CD8-positive, alpha-beta memory T cell (primary cell): ENCODE data around the gene CDH18. TPM values are rescaled to one million over a fixed set of nuclear protein-coding genes. Genes with fewer than 3 reads are reported as not detected.

ENCODE experiments used
- CTCF ChIA-PET: fragments of 350-600 bp; sonication (Branson Sonifier 250); formaldehyde crosslinking; loops from one replicate; lab custom pipeline; 2021; ENCODE audit warnings: antibody characterized with exemption; lab: Charles Lee
- POLR2A ChIA-PET: fragments of 350-600 bp; sonication (Branson Sonifier 250); formaldehyde crosslinking; loops from one replicate; lab custom pipeline; 2021; ENCODE audit warnings: antibody characterized with exemption; lab: Charles Lee
- DNase-seq, 5 donors: peaks; one replicate each; pipeline versions ENCODE4 v3.0.0 to v3.0.0-alpha.2; 2020 to 2022; ENCODE audit warnings: mixed read lengths in 1 of 5
- H3K27ac ChIP-seq: one replicate; pipeline ENCODE4 v1.7.0; 2013; ENCODE audit warnings: low read depth, mild to moderate bottlenecking, low read length, moderate library complexity
- H3K27me3 ChIP-seq: 2 replicates; pipeline ENCODE4 v1.7.0; 2013; ENCODE audit warnings: low read length, mild to moderate bottlenecking; ENCODE audit not compliant: insufficient read depth, poor library complexity, severe bottlenecking
- H3K36me3 ChIP-seq: 2 replicates; pipeline ENCODE4 v1.7.0; 2013; ENCODE audit warnings: mild to moderate bottlenecking, low read length, moderate library complexity; ENCODE audit not compliant: insufficient read depth
- H3K4me1 ChIP-seq: 2 replicates; pipeline ENCODE4 v1.7.0; 2013; ENCODE audit warnings: mild to moderate bottlenecking, low read length, moderate library complexity; ENCODE audit not compliant: insufficient read depth
- H3K4me3 ChIP-seq: 2 replicates; pipeline ENCODE4 v1.7.0; 2013; ENCODE audit warnings: mild to moderate bottlenecking, low read length
- H3K9me3 ChIP-seq: 2 replicates; pipeline ENCODE4 v1.7.0; 2013; ENCODE audit warnings: mild to moderate bottlenecking, low read length
- H3K27ac Mint-ChIP-seq, 8 donors: one replicate each; pipeline ENCODE4 v1.8.0; 2020 to 2021; ENCODE audit warnings: mixed read lengths in 8 of 8, mild to moderate bottlenecking in 6 of 8, inconsistent platforms in 3 of 8, moderate library complexity in 3 of 8
- H3K27me3 Mint-ChIP-seq, 2 donors: one replicate each; pipeline ENCODE4 v1.8.0; 2020 to 2021; ENCODE audit warnings: mixed read lengths in 2 of 2, mild to moderate bottlenecking in 1 of 2, moderate library complexity in 1 of 2
- H3K36me3 Mint-ChIP-seq, 3 donors: one replicate each; pipeline ENCODE4 v1.8.0; 2020 to 2021; ENCODE audit warnings: mixed read lengths in 3 of 3, inconsistent platforms in 1 of 3, mild to moderate bottlenecking in 1 of 3
- H3K4me1 Mint-ChIP-seq, 3 donors: one replicate each; pipeline ENCODE4 v1.8.0; 2020 to 2021; ENCODE audit warnings: mixed read lengths in 3 of 3, inconsistent platforms in 1 of 3, mild to moderate bottlenecking in 1 of 3
- H3K4me3 Mint-ChIP-seq, 7 donors: one replicate each; pipeline ENCODE4 v1.8.0; 2020 to 2021; ENCODE audit warnings: mixed read lengths in 7 of 7, mild to moderate bottlenecking in 6 of 7, moderate library complexity in 4 of 7, inconsistent platforms in 2 of 7
- H3K9me3 Mint-ChIP-seq, 5 donors: one replicate each; pipeline ENCODE4 v1.8.0; 2020 to 2022; ENCODE audit warnings: mixed read lengths in 5 of 5, mild to moderate bottlenecking in 3 of 5, moderate library complexity in 2 of 5, inconsistent platforms in 1 of 5
- polyA plus RNA-seq: library from polyadenylated mRNA; unstranded; fragments of 300-500 nt; fragmentation: Illumina TruSeq; gene quantifications from one replicate; pipeline ENCODE4 v1.2.3, GENCODE V29; 2021
- total RNA-seq, 2 experiments: library from RNA; stranded (reverse); gene quantifications; one replicate each; pipeline ENCODE4 v1.2.3, GENCODE V29; 2021

The CDH18 gene
- total and polyA plus RNA-seq, 3 experiments from 2014 or later: not detected

GRCh38 chr5:19706776-19707175 is 281.2 kb downstream of the CDH18 start:
- CTCF ChIA-PET: no interaction called here
- POLR2A ChIA-PET: no interaction called here
- H3K36me3 ChIP-seq: no peaks in the 10 kb centered on the region
- no peak overlapping the region for H3K4me3 ChIP-seq
- H3K4me1 Mint-ChIP-seq: no peaks in the 10 kb centered on the region
- H3K9me3 Mint-ChIP-seq: peaks cover 3 to 18% (median 9%) of the 10 kb centered on the region in 5 donors
- H3K27me3 Mint-ChIP-seq: no peaks in the 10 kb centered on the region
- no peak overlapping the region for H3K27ac Mint-ChIP-seq
- DNase-seq: no peak
- no peak overlapping the region for H3K27ac ChIP-seq
- H3K4me3 Mint-ChIP-seq: no peak overlapping the region
- H3K36me3 Mint-ChIP-seq: no peaks in the 10 kb centered on the region
- no peaks in the 10 kb centered on the region for H3K27me3 ChIP-seq
- H3K9me3 ChIP-seq: no peaks in the 10 kb centered on the region
- H3K4me1 ChIP-seq: no peaks in the 10 kb centered on the region

- Histone ChIP-seq H3K4me1 (no peaks in the 10 kb centered on the region), H3K36me3 (no peaks in the 10 kb centered on the region), H3K27me3 (no peaks in the 10 kb centered on the region), H3K4me3 (no peak overlapping the region), H3K9me3 (no peaks in the 10 kb centered on the region), H3K27ac (no peak overlapping the region)
- no peak overlapping the region for H3K4me3 Mint-ChIP-seq
- H3K27ac Mint-ChIP-seq: no peak overlapping the region
- DNase-seq: no peak
- CTCF ChIA-PET: interaction anchor here (0.7 kb wide), 1 partner anchor 222 kb away, joined by 3 read pairs; no protein-coding TSS in a partner anchor
- no peaks in the 10 kb centered on the region for H3K27me3 Mint-ChIP-seq
- peaks cover 4 to 18% (median 6%) of the 10 kb centered on the region in 5 donors for H3K9me3 Mint-ChIP-seq
- POLR2A ChIA-PET: no interaction called here
- no peaks in the 10 kb centered on the region for H3K36me3 Mint-ChIP-seq
- no peaks in the 10 kb centered on the region for H3K4me1 Mint-ChIP-seq
Observed at GRCh38 chr5:19701731-19702130, 286.3 kb downstream of the CDH18 start.

- CTCF ChIA-PET: no interaction called here
- no peak overlapping the region for H3K4me3 ChIP-seq
- POLR2A ChIA-PET: no interaction called here
Observed at GRCh38 chr5:19694949-19695611, 292.9 kb downstream of the CDH18 start.

GRCh38 chr5:19690978-19691377 is 297.0 kb downstream of the CDH18 start:
- DNase-seq: no peak
- POLR2A ChIA-PET: no interaction called here
- Histone ChIP-seq H3K4me1 (no peaks in the 10 kb centered on the region), H3K27ac (no peak overlapping the region), H3K27me3 (no peaks in the 10 kb centered on the region), H3K36me3 (no peaks in the 10 kb centered on the region), H3K4me3 (no peak overlapping the region), H3K9me3 (no peaks in the 10 kb centered on the region)
- peaks cover 2 to 31% (median 14%) of the 10 kb centered on the region in 5 donors for H3K9me3 Mint-ChIP-seq
- H3K27me3 Mint-ChIP-seq: no peaks in the 10 kb centered on the region
- no peaks in the 10 kb centered on the region for H3K36me3 Mint-ChIP-seq
- H3K4me1 Mint-ChIP-seq: no peaks in the 10 kb centered on the region
- H3K27ac Mint-ChIP-seq: no peak overlapping the region
- CTCF ChIA-PET: no interaction called here
- H3K4me3 Mint-ChIP-seq: no peak overlapping the region

More at GRCh38 chr5:19694949-19695611, 292.9 kb downstream of the CDH18 start:
- H3K36me3 ChIP-seq: no peaks in the 10 kb centered on the region
- H3K9me3 ChIP-seq: no peaks in the 10 kb centered on the region
- H3K27ac ChIP-seq: no peak overlapping the region
- no peaks in the 10 kb centered on the region for H3K27me3 ChIP-seq
- no peaks in the 10 kb centered on the region for H3K36me3 Mint-ChIP-seq
- no peak overlapping the region for H3K27ac Mint-ChIP-seq
- peaks cover 1 to 13% (median 7%) of the 10 kb centered on the region in 5 donors for H3K9me3 Mint-ChIP-seq
- H3K27me3 Mint-ChIP-seq: no peaks in the 10 kb centered on the region
- no peaks in the 10 kb centered on the region for H3K4me1 Mint-ChIP-seq
- no peak for DNase-seq
- H3K4me1 ChIP-seq: no peaks in the 10 kb centered on the region
- H3K4me3 Mint-ChIP-seq: no peak overlapping the region

GRCh38 chr5:19685473-19685872 is 302.5 kb downstream of the CDH18 start:
- Histone ChIP-seq H3K4me1 (no peaks in the 10 kb centered on the region), H3K27me3 (no peaks in the 10 kb centered on the region), H3K4me3 (no peak overlapping the region), H3K36me3 (no peaks in the 10 kb centered on the region), H3K27ac (no peak overlapping the region), H3K9me3 (no peaks in the 10 kb centered on the region)
- H3K4me1 Mint-ChIP-seq: no peaks in the 10 kb centered on the region
- H3K4me3 Mint-ChIP-seq: no peak overlapping the region
- ChIA-PET POLR2A (no interaction called here), CTCF (no interaction called here)
- H3K27ac Mint-ChIP-seq: no peak overlapping the region
- H3K9me3 Mint-ChIP-seq: peaks cover 0 to 31% (median 14%) of the 10 kb centered on the region in 5 donors
- no peaks in the 10 kb centered on the region for H3K27me3 Mint-ChIP-seq
- H3K36me3 Mint-ChIP-seq: no peaks in the 10 kb centered on the region
- DNase-seq: no peak

- Histone ChIP-seq H3K27me3 (no peaks in the 10 kb centered on the region), H3K4me1 (no peaks in the 10 kb centered on the region), H3K36me3 (no peaks in the 10 kb centered on the region), H3K9me3 (no peaks in the 10 kb centered on the region), H3K4me3 (no peak overlapping the region), H3K27ac (no peak overlapping the region)
- DNase-seq: no peak
- H3K27me3 Mint-ChIP-seq: no peaks in the 10 kb centered on the region
- CTCF ChIA-PET: no interaction called here
- no peak overlapping the region for H3K27ac Mint-ChIP-seq
- H3K36me3 Mint-ChIP-seq: no peaks in the 10 kb centered on the region
- no peaks in the 10 kb centered on the region for H3K4me1 Mint-ChIP-seq
- H3K9me3 Mint-ChIP-seq: peaks cover 0 to 24% (median 16%) of the 10 kb centered on the region in 5 donors
- POLR2A ChIA-PET: no interaction called here
- H3K4me3 Mint-ChIP-seq: no peak overlapping the region
Observed at GRCh38 chr5:19676895-19677294, 311.1 kb downstream of the CDH18 start.

GRCh38 chr5:19660679-19661078 is 327.3 kb downstream of the CDH18 start:
- H3K36me3 ChIP-seq: no peaks in the 10 kb centered on the region
- ChIA-PET CTCF (no interaction called here), POLR2A (no interaction called here)
- no peaks in the 10 kb centered on the region for H3K9me3 ChIP-seq
- no peaks in the 10 kb centered on the region for H3K4me1 Mint-ChIP-seq
- H3K27me3 Mint-ChIP-seq: no peaks in the 10 kb centered on the region
- H3K4me3 Mint-ChIP-seq: no peak overlapping the region
- DNase-seq: no peak
- no peaks in the 10 kb centered on the region for H3K27me3 ChIP-seq
- H3K36me3 Mint-ChIP-seq: no peaks in the 10 kb centered on the region
- H3K27ac ChIP-seq: no peak overlapping the region
- no peak overlapping the region for H3K27ac Mint-ChIP-seq
- peaks cover 2 to 14% (median 7%) of the 10 kb centered on the region in 5 donors for H3K9me3 Mint-ChIP-seq
- no peaks in the 10 kb centered on the region for H3K4me1 ChIP-seq
- no peak overlapping the region for H3K4me3 ChIP-seq

- Mint-ChIP-seq H3K9me3 (peaks cover 2 to 15% (median 6%) of the 10 kb centered on the region in 5 donors), H3K36me3 (no peaks in the 10 kb centered on the region), H3K4me1 (no peaks in the 10 kb centered on the region), H3K27me3 (peaks cover 0 to 1% of the 10 kb centered on the region in 2 donors), H3K27ac (no peak overlapping the region), H3K4me3 (no peak overlapping the region)
- Histone ChIP-seq H3K27me3 (no peaks in the 10 kb centered on the region), H3K27ac (no peak overlapping the region), H3K4me1 (no peaks in the 10 kb centered on the region), H3K36me3 (no peaks in the 10 kb centered on the region), H3K9me3 (no peaks in the 10 kb centered on the region), H3K4me3 (no peak overlapping the region)
- no peak for DNase-seq
- ChIA-PET CTCF (no interaction called here), POLR2A (no interaction called here)
Observed at GRCh38 chr5:19655627-19656026, 332.4 kb downstream of the CDH18 start.
